ENCODE results near the gene SLC41A2. TPM values are rescaled to one million over a fixed set of nuclear protein-coding genes. Genes with fewer than 3 reads are reported as not detected.
"Not testable (repeated sequence)": the region's sequence is repeated elsewhere in the genome, so short reads cannot be mapped to it uniquely, and the experiment has no call there.

The SLC41A2 gene
- total RNA-seq, 1 experiment from 2014 or later, result 4.3 TPM

DNA sequence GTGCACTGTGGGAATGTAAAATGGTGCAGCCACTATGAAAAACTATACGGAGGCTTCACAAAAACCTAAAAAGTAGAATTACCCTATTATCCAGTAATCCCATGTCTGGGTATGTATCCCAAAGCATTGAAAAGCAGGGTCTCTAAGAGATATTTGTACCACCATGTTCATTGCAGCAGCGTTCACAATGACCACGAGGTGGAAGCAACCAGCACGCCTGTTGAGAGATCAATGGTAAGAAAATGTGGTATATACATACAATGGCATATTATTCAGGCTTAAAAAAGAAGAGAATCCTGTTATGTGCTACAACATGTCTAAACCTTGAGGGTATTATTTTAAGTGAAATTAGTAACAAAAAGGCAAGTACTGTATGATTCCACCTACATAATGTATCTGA, 27.1 kb upstream of the SLC41A2 start:
- Histone ChIP-seq H3K9ac (ENCODE audit: extremely low read depth, insufficient read length, low read length) (no peak overlapping the region), H4K91ac (ENCODE audit: insufficient read length, low read depth, low read length) (no peak overlapping the region), H2AK5ac (ENCODE audit: insufficient read length, low read length) (no peak overlapping the region), H3K27ac (ENCODE audit: insufficient read length, low read depth, low read length) (no peak overlapping the region), H3K56ac (ENCODE audit: insufficient read length, low read depth, low read length) (no peak overlapping the region), H3K27me3 (ENCODE audit: insufficient read depth, low read length) (no peaks in the 10 kb centered on the region), H2BK20ac (ENCODE audit: low read depth, low read length, poor library complexity, severe bottlenecking) (no peak overlapping the region), H3K18ac (ENCODE audit: insufficient read length, low read depth, low read length) (no peak overlapping the region), H3K23me2 (ENCODE audit: insufficient read length, low read depth, low read length, poor library complexity, severe bottlenecking) (peaks cover 3% of the 10 kb centered on the region), H2BK15ac (ENCODE audit: low read depth, low read length) (no peak overlapping the region), H3T11ph (ENCODE audit: low read length) (no peak overlapping the region), H4K8ac (replicated peaks; ENCODE audit: insufficient read length, low read depth, low read length) (no peak overlapping the region), H3K4me2 (ENCODE audit: insufficient read depth, insufficient read length, low read length) (no peak overlapping the region), H3K79me2 (ENCODE audit: insufficient read depth, low read length) (peaks cover 15% of the 10 kb centered on the region; the same call in 1 of the 2 replicates), H2AFZ (ENCODE audit: low read length) (no peak overlapping the region), H3K23ac (ENCODE audit: insufficient read length, low read depth, low read length) (no peak overlapping the region), H4K5ac (ENCODE audit: insufficient read length, low read depth, low read length) (no peak overlapping the region), H3K79me1 (ENCODE audit: insufficient read depth, low read depth, low read length, poor library complexity, severe bottlenecking) (peaks cover 3% of the 10 kb centered on the region), H3K14ac (ENCODE audit: insufficient read depth, low read length) (no peak overlapping the region), H2BK5ac (ENCODE audit: insufficient read length, low read length) (no peak overlapping the region), H4K20me1 (ENCODE audit: control insufficient read depth, insufficient read depth, insufficient read length) (no peaks in the 10 kb centered on the region), H3K9me3 (ENCODE audit: control insufficient read depth, low read depth, low read length) (no peaks in the 10 kb centered on the region), H2BK12ac (ENCODE audit: insufficient read length, low read depth, low read length) (no peak overlapping the region), H3K4ac (ENCODE audit: low read depth, low read length) (no peak overlapping the region), H2BK120ac (ENCODE audit: low read depth, low read length, poor library complexity, severe bottlenecking) (no peak overlapping the region), H3K4me1 (ENCODE audit: insufficient read depth, low read length) (no peaks in the 10 kb centered on the region)
- Mint-ChIP-seq H3K36me3 (ENCODE audit: insufficient read depth in 1 of 3, low read depth in 3 of 3) (peaks cover 7 to 26% (median 17%) of the 10 kb centered on the region in 3 experiments; a peak in 6 of 7 replicates), H3K4me1 (peaks cover 13 to 20% of the 10 kb centered on the region in 2 experiments), H3K9me3 (no peaks in the 10 kb centered on the region), H3K27me3 (ENCODE audit: low read depth) (peaks cover 1% of the 10 kb centered on the region; the same call in 1 of the 2 replicates), H3K27ac (peak overlapping the region in 1 of 3 experiments; percentile 11; a peak in 1 of 7 replicates), H3K4me3 (peak overlapping the region; percentile 88 to 89; a peak in 3 of 5 replicates)
- TF ChIP-seq, protein P1, sequence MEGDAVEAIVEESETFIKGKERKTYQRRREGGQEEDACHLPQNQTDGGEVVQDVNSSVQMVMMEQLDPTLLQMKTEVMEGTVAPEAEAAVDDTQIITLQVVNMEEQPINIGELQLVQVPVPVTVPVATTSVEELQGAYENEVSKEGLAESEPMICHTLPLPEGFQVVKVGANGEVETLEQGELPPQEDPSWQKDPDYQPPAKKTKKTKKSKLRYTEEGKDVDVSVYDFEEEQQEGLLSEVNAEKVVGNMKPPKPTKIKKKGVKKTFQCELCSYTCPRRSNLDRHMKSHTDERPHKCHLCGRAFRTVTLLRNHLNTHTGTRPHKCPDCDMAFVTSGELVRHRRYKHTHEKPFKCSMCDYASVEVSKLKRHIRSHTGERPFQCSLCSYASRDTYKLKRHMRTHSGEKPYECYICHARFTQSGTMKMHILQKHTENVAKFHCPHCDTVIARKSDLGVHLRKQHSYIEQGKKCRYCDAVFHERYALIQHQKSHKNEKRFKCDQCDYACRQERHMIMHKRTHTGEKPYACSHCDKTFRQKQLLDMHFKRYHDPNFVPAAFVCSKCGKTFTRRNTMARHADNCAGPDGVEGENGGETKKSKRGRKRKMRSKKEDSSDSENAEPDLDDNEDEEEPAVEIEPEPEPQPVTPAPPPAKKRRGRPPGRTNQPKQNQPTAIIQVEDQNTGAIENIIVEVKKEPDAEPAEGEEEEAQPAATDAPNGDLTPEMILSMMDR (conservative IDR thresholded peaks at IDR 0.05), result no peak
- DNase-seq, result no peak
- WGBS (ENCODE audit: extremely low coverage, insufficient read length, low lambda C conversion rate), result no CpG with 5 or more reads among the region's 4 CpGs

DNA sequence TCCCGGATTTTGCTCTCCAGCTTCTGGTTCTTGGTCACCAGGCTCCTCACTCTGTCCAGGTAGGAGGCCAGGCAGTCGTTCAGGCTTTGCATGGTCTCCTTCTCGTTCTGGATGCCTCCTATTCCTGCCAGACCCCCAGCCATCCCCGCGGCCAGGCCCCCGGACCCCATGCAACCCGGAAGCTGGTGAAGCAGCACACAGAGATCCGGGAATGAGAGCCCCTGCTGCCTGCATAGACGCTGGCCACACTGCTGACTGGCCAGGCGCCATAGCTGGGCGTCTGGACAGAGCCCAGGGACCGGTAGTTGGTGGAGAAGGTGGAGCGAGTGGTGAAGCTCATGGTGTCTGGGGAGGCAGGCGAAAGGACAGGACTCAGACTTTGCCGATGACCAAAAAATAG, 19.6 kb upstream of the SLC41A2 start:
- H2BK5ac ChIP-seq (ENCODE audit: insufficient read length, low read length); H2BK120ac ChIP-seq (ENCODE audit: low read depth, low read length, poor library complexity, severe bottlenecking); H3K9ac ChIP-seq (ENCODE audit: extremely low read depth, insufficient read length, low read length); H2BK15ac ChIP-seq (ENCODE audit: low read depth, low read length); H3K9me3 ChIP-seq (ENCODE audit: control insufficient read depth, low read depth, low read length); H3K79me2 ChIP-seq (ENCODE audit: insufficient read depth, low read length); H3K14ac ChIP-seq (ENCODE audit: insufficient read depth, low read length); H3K36me3 Mint-ChIP-seq (ENCODE audit: insufficient read depth in 1 of 3, low read depth in 3 of 3); H2BK12ac ChIP-seq (ENCODE audit: insufficient read length, low read depth, low read length); H4K20me1 ChIP-seq (ENCODE audit: control insufficient read depth, insufficient read depth, insufficient read length); H3K23me2 ChIP-seq (ENCODE audit: insufficient read length, low read depth, low read length, poor library complexity, severe bottlenecking); H3K27me3 ChIP-seq (ENCODE audit: insufficient read depth, low read length); H3K4ac ChIP-seq (ENCODE audit: low read depth, low read length); DNase-seq; H3K56ac ChIP-seq (ENCODE audit: insufficient read length, low read depth, low read length); H3K79me1 ChIP-seq (ENCODE audit: insufficient read depth, low read depth, low read length, poor library complexity, severe bottlenecking); H3K9me3 Mint-ChIP-seq; H3K27ac ChIP-seq (ENCODE audit: insufficient read length, low read depth, low read length); H3T11ph ChIP-seq (ENCODE audit: low read length); H4K5ac ChIP-seq (ENCODE audit: insufficient read length, low read depth, low read length); H2BK20ac ChIP-seq (ENCODE audit: low read depth, low read length, poor library complexity, severe bottlenecking); H3K4me1 Mint-ChIP-seq; H2AK5ac ChIP-seq (ENCODE audit: insufficient read length, low read length); H3K27me3 Mint-ChIP-seq (ENCODE audit: low read depth); H3K4me3 Mint-ChIP-seq; H3K4me1 ChIP-seq (ENCODE audit: insufficient read depth, low read length); H3K23ac ChIP-seq (ENCODE audit: insufficient read length, low read depth, low read length); H3K27ac Mint-ChIP-seq; H4K8ac ChIP-seq (replicated peaks; ENCODE audit: insufficient read length, low read depth, low read length); H3K4me2 ChIP-seq (ENCODE audit: insufficient read depth, insufficient read length, low read length); H3K18ac ChIP-seq (ENCODE audit: insufficient read length, low read depth, low read length); H4K91ac ChIP-seq (ENCODE audit: insufficient read length, low read depth, low read length); H2AFZ ChIP-seq (ENCODE audit: low read length): not testable (repeated sequence)
- WGBS (ENCODE audit: extremely low coverage, insufficient read length, low lambda C conversion rate), result no CpG with 5 or more reads among the region's 15 CpGs
